GM19099 (cell line): ENCODE data around the gene CKB.

Experiments
- POLR2A ChIP-seq: IDR thresholded peaks from 3 replicates; pipeline ENCODE4 v1.6.1; 2011; ENCODE audit warnings: low read depth; ENCODE audit not compliant: insufficient read length; ENCODE audit errors: extremely low read depth

The CKB gene

GRCh38 chr14:103516426-103517173, 6.0 kb downstream of the CKB start:
- TF ChIP-seq POLR2A: no peak

- no peak for TF ChIP-seq POLR2A
Measured at GRCh38 chr14:103514596-103515421, 7.8 kb downstream of the CKB start.

GRCh38 chr14:103512701-103513611, 9.7 kb downstream of the CKB start:
- no peak for TF ChIP-seq POLR2A

DNA sequence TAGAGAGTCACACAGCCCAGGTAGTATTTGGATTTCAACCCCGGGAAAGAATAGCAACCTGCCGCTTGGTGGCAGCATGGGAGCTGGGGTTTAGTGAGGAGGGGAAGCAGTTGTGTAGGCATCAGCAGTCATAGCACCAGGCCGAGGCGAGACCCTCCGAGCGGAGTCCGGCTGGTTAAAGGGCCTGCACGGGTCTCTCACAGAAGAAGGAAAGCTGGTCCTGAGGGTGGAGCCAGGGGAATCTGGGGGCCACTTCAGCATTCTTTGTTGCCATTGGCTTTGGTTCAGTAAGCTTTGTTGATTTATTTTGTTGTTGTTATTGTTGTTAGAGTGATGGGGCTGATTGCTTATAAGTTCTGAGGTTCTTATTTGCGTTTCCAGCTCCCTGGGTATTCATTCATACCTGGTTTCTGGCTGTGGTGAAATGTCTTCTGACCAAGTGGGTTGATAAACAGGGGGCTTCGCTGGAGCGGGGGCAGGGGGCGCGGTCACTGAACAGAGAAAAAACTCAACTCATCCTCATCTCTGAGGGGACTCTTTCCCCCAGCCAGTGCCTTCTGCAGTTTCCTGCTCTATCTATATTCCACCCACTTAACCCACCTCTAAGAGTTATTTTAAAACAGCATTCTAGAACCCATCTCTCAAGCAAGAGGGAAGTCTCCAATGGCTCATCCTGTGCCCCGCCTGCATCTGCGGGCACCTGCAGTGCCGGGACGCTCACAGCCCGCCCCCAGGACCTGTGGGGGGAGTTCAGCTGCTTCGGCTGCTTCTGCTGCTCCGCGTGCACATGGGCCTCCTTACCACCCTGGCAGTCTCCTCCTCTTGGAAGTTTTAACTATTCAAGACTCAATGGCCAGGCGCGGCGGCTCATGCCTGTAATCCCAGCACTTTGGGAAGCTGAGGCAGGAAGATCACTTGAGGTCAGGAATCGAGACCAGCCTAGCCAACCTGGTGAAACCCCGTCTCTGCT, 11.6 kb downstream of the CKB start:
- TF ChIP-seq POLR2A: no peak

DNA sequence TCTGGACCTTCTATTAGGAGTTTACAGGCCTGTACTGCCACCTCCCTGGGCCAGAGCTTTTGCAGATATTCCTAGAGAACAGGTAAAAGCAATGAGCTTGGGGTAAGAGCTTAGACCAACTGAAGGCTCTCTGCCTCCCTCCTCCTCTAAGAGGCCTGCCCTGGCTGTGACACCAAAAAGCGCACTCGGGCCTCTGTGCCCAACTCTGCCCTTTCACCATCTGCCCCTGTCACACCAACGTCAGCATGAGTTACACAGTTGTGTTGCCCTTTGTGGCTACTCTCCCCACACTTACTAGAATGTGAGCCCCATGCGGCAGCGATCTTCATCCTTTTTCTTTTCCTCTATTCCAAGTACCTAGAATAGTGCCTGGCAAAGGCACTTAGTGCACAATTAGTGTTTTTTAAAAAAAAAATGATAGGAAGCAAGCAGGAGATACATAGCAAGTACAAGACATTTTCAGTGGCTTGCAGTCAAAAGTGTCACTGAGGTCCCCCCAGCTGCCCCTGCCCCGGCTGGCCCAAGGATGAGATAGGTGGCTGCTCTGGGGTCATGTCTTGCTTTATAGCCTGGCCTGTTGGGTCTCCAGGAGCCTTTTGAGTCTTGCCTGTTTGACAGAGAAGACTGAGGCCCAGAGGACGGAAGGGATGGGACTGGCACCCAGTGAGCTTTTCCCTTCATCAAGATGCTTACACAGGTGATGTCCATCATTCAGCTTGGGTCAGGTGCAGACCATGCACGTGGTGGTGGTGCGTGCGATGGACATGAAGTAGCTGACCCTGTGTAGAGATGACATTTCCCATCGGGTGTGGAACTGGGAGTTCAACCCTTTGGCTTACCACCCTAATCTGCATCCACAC, 12.5 kb downstream of the CKB start:
- TF ChIP-seq POLR2A: no peak

GRCh38 chr14:103508521-103509329, 13.9 kb downstream of the CKB start:
- no peak for TF ChIP-seq POLR2A

GRCh38 chr14:103507751-103508150, 14.9 kb downstream of the CKB start:
- no peak for TF ChIP-seq POLR2A

GRCh38 chr14:103504991-103505565, 17.6 kb downstream of the CKB start:
- TF ChIP-seq POLR2A: no peak

DNA sequence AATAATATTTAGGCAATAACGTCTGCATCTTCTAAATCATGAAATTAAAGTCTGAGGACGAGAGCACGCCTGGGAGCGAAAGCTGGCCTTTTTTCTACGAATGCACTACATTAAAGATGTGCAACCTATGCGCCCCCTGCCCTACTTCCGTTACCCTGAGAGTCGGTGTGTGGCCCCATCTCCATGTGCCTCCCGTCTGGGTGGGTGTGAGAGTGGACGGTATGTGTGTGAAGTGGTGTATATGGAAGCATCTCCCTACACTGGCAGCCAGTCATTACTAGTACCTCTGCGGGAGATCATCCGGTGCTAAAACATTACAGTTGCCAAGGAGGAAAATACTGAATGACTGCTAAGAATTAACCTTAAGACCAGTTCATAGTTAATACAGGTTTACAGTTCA, 19.3 kb downstream of the CKB start:
- TF ChIP-seq POLR2A: no peak

DNA sequence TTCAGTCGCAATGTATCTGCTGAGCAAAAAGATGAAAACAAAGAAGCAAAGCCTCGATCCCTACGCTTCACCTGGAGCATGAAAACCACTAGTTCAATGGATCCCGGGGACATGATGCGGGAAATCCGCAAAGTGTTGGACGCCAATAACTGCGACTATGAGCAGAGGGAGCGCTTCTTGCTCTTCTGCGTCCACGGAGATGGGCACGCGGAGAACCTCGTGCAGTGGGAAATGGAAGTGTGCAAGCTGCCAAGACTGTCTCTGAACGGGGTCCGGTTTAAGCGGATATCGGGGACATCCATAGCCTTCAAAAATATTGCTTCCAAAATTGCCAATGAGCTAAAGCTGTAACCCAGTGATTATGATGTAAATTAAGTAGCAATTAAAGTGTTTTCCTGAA, 19.8 kb downstream of the CKB start:
- no peak for TF ChIP-seq POLR2A

- TF ChIP-seq POLR2A: no peak
Measured at GRCh38 chr14:103501921-103502669, 20.5 kb downstream of the CKB start.
